Motor neuron (in vitro differentiated cells): Measurements from ENCODE around the gene SGPP1. TPM values are rescaled to one million over a fixed set of nuclear protein-coding genes. Genes with fewer than 3 reads are reported as not detected.
"Not testable (repeated sequence)": the region's sequence is repeated elsewhere in the genome, so short reads cannot be mapped to it uniquely, and the experiment has no call there.

Experiments used
- ATAC-seq, 8 experiments: fragments of 200-7000 bp; cut with Tn5 transposase; replicated peaks in 6 of 8; 2 replicates each; pipeline ENCODE4 v1.8.0; 2021; ENCODE audit warnings: mild to moderate bottlenecking in 8 of 8, moderate library complexity in 8 of 8
- H3K27ac ChIP-seq, 2 donors: fragments of 250-450 bp; sonication (Bioruptor Pico); 2 replicates each; pipeline ENCODE4 v1.9.0; 2021; ENCODE audit warnings: antibody characterized with exemption in 2 of 2, mild to moderate bottlenecking in 2 of 2, moderate library complexity in 1 of 2
- H3K4me1 ChIP-seq, 2 donors: fragments of 250-450 bp; sonication (Bioruptor Pico); replicated peaks in 1 of 2; 2 replicates each; pipeline ENCODE4 v1.6.1; 2021; ENCODE audit warnings: antibody characterized with exemption in 2 of 2, mild to moderate bottlenecking in 2 of 2, moderate library complexity in 1 of 2
- H3K4me3 ChIP-seq, 5 donors: fragments of 250-450 bp; sonication (Bioruptor Pico); 2 replicates each; pipeline ENCODE4 v1.9.0; 2021; ENCODE audit warnings: antibody characterized with exemption in 5 of 5, mild to moderate bottlenecking in 5 of 5, moderate library complexity in 4 of 5
- WGBS, 10 experiments: fragments of 450-650 bp; shearing (Covaris generic); methylation state at CpG; one replicate each; pipeline ENCODE4 v1.0.0; 2022; 5-methylcytosine and 5-hydroxymethylcytosine counted together
- in situ Hi-C, 9 experiments: fragments of 400-800 bp; cut with MboI; loops; one replicate each; pipeline ENCODE4 v1.15.0; 2021; ENCODE audit warnings: low sequenced_read_pairs in 9 of 9, low pct_unique_long_range_greater_than_20kb in 2 of 9; ENCODE audit not compliant: unreplicated experiment in 9 of 9
- total RNA-seq, 8 experiments: library from RNA; unstranded; fragments of 300-600 nt; gene quantifications; 2 replicates each; pipeline versions ENCODE4 v1.2.3 to v1.2.4, GENCODE V29; 2022

Gene SGPP1
- total RNA-seq, 8 experiments from 2014 or later = 6.2 to 16.8 (median 8.5) TPM

GRCh38 chr14:63678536-63678935 lies 49.3 kb downstream of the SGPP1 start:
- WGBS, 10 experiments = 100% methylated on average over 1 of the region's 1 CpG; no CpG with 5 or more reads in 8 of the 10 experiments
- in situ Hi-C loops = no loop called here
- ATAC-seq = no peak

DNA sequence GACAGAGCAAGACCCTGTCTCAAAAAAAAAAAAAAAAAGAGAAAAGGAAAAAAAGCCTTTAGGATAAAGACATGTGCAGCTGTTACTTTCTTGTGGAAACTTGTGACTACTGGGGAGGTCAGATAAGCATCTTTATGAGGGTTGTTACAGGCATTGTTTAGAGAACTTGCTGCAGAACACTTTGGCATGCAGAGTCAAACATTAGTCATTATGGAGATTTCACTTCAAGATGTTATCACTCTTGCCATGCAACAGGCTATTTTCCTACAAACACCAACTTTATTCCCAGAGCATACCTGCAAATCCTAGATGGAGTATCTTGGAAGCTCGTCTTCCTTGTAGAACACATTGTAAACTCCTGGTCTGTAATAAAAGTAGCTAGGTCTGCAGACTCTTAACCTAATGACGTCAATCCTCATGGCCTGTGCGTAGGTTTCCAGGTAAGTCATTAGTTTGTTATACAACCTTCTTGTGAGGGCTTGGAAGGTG lies 49.9 kb downstream of the SGPP1 start:
- Histone ChIP-seq H3K4me3 (no peak overlapping the region), H3K4me1 (no peaks in the 10 kb centered on the region), H3K27ac (no peak overlapping the region)
- ATAC-seq = peak in 3 of 8 experiments; percentile 98 to 99 (median 99)
- in situ Hi-C loops = no loop called here
- 67 to 96% (median 82%) methylated on average over 1 to 3 of the region's 3 CpGs; no CpG with 5 or more reads in 1 of the 10 experiments for WGBS, 10 experiments

More at GRCh38 chr14:63678536-63678935, 49.3 kb downstream of the SGPP1 start:
- H3K4me1 ChIP-seq = no peaks in the 10 kb centered on the region
- H3K4me3 ChIP-seq = no peak overlapping the region
- no peak overlapping the region for H3K27ac ChIP-seq

GRCh38 chr14:63676615-63677014 lies 51.2 kb downstream of the SGPP1 start:
- in situ Hi-C loops = no loop called here
- WGBS, 10 experiments = 94 to 100% (median 100%) methylated on average over 1 to 3 of the region's 3 CpGs; no CpG with 5 or more reads in 1 of the 10 experiments
- no peak for ATAC-seq
- H3K4me1 ChIP-seq = no peaks in the 10 kb centered on the region
- no peak overlapping the region for H3K4me3 ChIP-seq
- no peak overlapping the region for H3K27ac ChIP-seq

- no peak for ATAC-seq
- H3K4me1 ChIP-seq = no peaks in the 10 kb centered on the region
- H3K4me3 ChIP-seq = no peak overlapping the region
- WGBS, 10 experiments = 65 to 94% (median 87%) methylated on average over 1 to 6 of the region's 7 CpGs
- in situ Hi-C loops = no loop called here
- no peak overlapping the region for H3K27ac ChIP-seq
These were observed 53.9 kb downstream of the SGPP1 start for GRCh38 chr14:63673886-63674497.

GRCh38 chr14:63673255-63673654 lies 54.6 kb downstream of the SGPP1 start:
- no peak for ATAC-seq
- no peaks in the 10 kb centered on the region for H3K4me1 ChIP-seq
- no peak overlapping the region for H3K4me3 ChIP-seq
- H3K27ac ChIP-seq = no peak overlapping the region
- in situ Hi-C loops = no loop called here
- WGBS, 10 experiments = 33 to 94% (median 71%) methylated on average over 1 to 4 of the region's 5 CpGs; no CpG with 5 or more reads in 2 of the 10 experiments

DNA sequence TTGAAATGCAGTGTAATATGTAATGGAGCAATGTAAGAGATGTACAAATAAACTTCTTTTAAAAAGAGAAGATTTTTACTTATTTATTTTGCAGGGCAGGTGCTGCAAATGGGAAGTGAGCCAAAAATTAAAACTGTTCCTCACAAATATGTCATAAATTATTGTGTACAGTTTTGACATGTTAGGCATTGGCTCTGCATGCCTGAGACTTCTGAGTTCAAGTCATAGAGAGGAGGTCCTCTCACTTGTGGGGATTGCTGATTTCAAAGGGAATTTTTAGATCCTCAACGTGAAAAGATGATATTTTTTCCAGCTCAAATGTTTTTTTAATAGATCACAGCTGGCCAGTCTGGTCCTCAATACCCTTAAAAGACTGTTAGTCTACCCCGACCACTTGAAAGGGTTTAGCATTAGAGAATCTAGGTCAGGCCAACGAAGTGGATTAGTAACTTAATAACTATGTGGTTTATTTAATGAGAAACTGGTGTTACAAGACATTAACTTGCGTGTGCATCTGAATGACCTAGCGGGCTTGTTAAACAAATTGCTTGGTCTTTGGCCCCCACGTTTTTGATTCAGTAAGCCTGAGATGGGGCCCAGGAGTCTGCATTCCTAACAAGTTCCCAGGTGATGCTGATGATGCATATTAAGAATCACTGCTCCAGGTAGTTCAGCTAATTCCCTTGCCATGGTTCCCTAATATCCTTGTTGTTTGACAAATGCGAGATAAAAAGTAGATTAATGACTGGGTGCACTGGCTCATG lies 55.3 kb downstream of the SGPP1 start:
- Histone ChIP-seq H3K27ac (no peak overlapping the region), H3K4me3 (no peak overlapping the region), H3K4me1 (no peaks in the 10 kb centered on the region)
- 10 to 74% (median 55%) methylated on average over 2 to 7 of the region's 7 CpGs for WGBS, 10 experiments
- in situ Hi-C loops = no loop called here
- ATAC-seq = no peak

DNA sequence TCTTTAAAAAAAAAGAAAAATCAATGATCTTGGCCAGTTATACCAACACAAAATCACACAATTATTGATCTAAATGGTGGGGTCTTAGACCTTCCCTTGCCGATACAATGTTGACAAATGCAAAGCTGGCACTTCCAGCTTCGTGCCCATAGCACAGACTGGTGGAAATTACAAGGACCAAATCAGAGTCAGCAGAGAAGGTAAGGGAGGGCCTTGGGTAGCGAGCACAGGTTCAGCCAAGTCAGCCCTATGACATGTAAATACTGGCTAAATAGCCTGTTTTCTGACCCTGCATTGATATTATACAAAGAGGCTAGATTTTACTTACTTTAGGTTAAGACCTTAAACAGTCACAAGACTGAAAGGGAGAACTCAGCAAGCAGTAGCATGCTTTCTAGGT lies 55.9 kb downstream of the SGPP1 start:
- Histone ChIP-seq H3K4me1 (no peaks in the 10 kb centered on the region), H3K4me3 (no peak overlapping the region), H3K27ac (no peak overlapping the region)
- in situ Hi-C loops = no loop called here
- no peak for ATAC-seq
- 50 to 100% (median 78%) methylated on average over 1 to 3 of the region's 3 CpGs; no CpG with 5 or more reads in 2 of the 10 experiments for WGBS, 10 experiments

- Histone ChIP-seq H3K4me3 (no peak overlapping the region), H3K4me1 (no peaks in the 10 kb centered on the region), H3K27ac (no peak overlapping the region)
- no peak for ATAC-seq
- in situ Hi-C loops = no loop called here
These were observed 57.2 kb downstream of the SGPP1 start for GRCh38 chr14:63670692-63671091.

- in situ Hi-C loops = no loop called here
- Histone ChIP-seq H3K4me3 (no peak overlapping the region), H3K4me1 (no peaks in the 10 kb centered on the region), H3K27ac (no peak overlapping the region)
- ATAC-seq = peak in 2 of 8 experiments; percentile 34 to 59
- WGBS, 10 experiments = 14 to 100% (median 78%) methylated on average over 1 of the region's 1 CpG; no CpG with 5 or more reads in 2 of the 10 experiments
These were observed 61.5 kb downstream of the SGPP1 start for GRCh38 chr14:63666335-63666734.

DNA sequence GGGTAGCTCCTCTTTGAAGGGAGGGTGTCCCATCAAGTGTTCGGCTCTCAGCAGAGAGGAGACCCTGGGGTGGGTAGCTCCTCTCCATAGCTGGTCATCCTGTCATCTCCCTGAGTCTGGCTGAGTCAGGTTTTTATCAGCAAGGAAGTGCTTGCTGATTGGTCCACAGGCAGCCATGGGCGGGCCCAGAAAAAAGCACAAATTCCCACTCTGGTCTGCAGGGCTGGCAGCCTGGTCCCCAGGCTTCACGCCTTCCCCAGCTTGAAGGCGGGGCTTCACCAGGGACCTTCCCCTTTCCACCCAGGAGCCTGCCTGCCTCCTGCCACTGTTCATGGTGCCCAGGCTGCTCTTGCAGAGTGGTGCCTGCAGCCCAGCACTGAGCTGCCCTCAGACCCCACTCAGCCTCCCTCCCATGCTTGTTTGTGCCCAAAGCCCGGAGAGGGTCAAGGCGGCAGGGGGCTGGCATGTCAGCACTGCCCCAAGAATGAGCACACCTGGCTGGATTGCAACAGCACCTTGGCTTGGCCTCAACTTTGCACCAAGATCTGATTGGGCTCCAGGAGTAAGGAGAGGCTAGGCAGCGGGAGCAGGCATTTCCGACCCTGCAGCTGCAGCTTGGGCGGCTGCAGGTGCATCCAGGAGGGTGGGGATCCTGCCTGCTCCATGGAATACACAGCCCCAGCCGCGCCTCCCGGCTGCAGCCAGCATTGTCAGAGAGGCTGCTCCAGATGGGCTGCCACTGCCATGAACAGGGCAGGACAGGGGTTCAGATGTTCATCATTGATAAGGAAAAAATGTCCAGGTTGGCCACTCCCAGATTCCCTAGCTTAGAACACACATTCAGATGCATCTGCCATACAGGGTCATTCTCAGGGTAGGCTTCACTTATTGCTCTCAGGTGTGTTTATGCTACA lies 64.2 kb downstream of the SGPP1 start:
- Histone ChIP-seq H3K27ac (no peak overlapping the region), H3K4me3 (no peak overlapping the region), H3K4me1 (no peaks in the 10 kb centered on the region)
- WGBS, 10 experiments = 90 to 100% (median 100%) methylated on average over 3 to 5 of the region's 12 CpGs; no CpG with 5 or more reads in 6 of the 10 experiments
- in situ Hi-C loops = no loop called here
- peak in 6 of 8 experiments; percentile 16 to 76 (median 38) for ATAC-seq

DNA sequence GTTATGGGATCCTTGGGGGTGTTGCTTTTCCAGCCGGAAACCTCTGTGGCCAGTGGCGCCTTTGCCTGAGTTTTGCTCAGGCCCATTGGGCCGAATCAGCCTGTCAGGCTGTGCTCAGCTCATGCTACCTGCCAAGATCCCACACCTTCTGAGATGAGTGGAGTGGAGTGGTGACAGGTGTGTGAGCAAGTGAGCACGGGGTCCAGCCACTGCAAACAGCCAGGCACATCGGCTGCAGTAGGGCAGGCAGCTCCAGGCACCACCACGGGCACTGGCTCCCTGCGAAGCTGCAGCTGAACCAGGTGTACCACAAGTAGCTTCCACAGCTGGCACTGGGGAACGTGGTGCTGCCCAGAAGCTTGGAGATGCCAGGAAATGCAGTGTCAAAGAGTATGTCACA lies 65.1 kb downstream of the SGPP1 start:
- 77 to 100% (median 96%) methylated on average over 1 to 5 of the region's 8 CpGs; no CpG with 5 or more reads in 6 of the 10 experiments for WGBS, 10 experiments
- in situ Hi-C loops = no loop called here
- H3K4me1 ChIP-seq = no peaks in the 10 kb centered on the region
- ATAC-seq = no peak
- H3K4me3 ChIP-seq = no peak overlapping the region
- H3K27ac ChIP-seq = no peak overlapping the region

GRCh38 chr14:63661881-63662280 lies 66.0 kb downstream of the SGPP1 start:
- WGBS, 10 experiments = 88 to 98% (median 95%) methylated on average over 4 to 10 of the region's 10 CpGs; no CpG with 5 or more reads in 4 of the 10 experiments
- H3K4me3 ChIP-seq, ATAC-seq, in situ Hi-C loops, H3K27ac ChIP-seq, H3K4me1 ChIP-seq: not testable (repeated sequence)

GRCh38 chr14:63659726-63660125 lies 68.1 kb downstream of the SGPP1 start:
- Histone ChIP-seq H3K4me3 (no peak overlapping the region), H3K27ac (no peak overlapping the region), H3K4me1 (no peaks in the 10 kb centered on the region)
- 40 to 100% (median 85%) methylated on average over 1 to 4 of the region's 4 CpGs; no CpG with 5 or more reads in 2 of the 10 experiments for WGBS, 10 experiments
- ATAC-seq = peak in 3 of 8 experiments; percentile 27 to 35 (median 30)
- in situ Hi-C loops = no loop called here
